Omental fat pad (tissue), 4 donors: ENCODE results near the gene TMUB1. TPM values are rescaled to one million over a fixed set of nuclear protein-coding genes. Genes with fewer than 3 reads are reported as not detected.

Experiments
- ATAC-seq: fragments of 150-250 bp; one replicate; pipeline ENCODE4 v1.9.1; 2016; ENCODE audit warnings: mild to moderate bottlenecking, moderate library complexity; ENCODE audit not compliant: low FRiP score
- DNase-seq: peaks from one replicate; pipeline ENCODE4 v3.0.0-alpha.2; 2019; ENCODE audit warnings: low spot score
- CTCF ChIP-seq, 3 donors: fragments of 450-650 bp; IDR thresholded peaks; one replicate each; pipeline ENCODE4 v1.5.1; 2016 to 2017; ENCODE audit warnings: antibody characterized with exemption in 3 of 3, mild to moderate bottlenecking in 3 of 3, moderate library complexity in 2 of 3
- total RNA-seq, 4 donors: library from RNA; depleted of rRNA; stranded (reverse); fragments of >200 nt; gene quantifications; one replicate each; pipeline ENCODE4 v1.1.0, GENCODE V29; 2016

The TMUB1 gene
- total RNA-seq, 4 donors from 2014 or later = 23.5 to 38.5 (median 26.9) TPM

DNA sequence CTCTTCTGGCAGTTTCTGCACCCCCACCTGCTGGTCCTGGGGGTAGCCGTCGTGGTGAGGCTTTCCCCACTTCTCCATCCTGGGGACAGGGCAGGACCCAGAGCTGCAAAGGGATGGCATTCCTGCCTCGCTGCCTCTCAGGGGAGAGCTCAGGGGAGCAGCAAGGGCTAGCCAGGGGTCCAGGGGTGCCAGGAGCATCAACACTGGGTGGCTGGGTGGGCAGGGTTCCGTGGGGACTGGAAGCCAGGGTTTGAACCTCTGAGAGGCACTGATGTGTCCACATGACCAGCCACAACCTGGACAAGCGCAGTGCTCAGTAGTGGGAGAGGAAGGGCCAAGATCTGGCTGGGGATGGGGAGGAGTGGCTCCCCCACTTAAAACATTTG, 49.4 kb downstream of the TMUB1 start:
- ATAC-seq (no peak), DNase-seq (no peak)
- TF ChIP-seq CTCF (IDR thresholded peaks at IDR 0.05) = no peak

- no peak for DNase-seq
- no peak for TF ChIP-seq CTCF (IDR thresholded peaks at IDR 0.05)
- ATAC-seq = no peak
These were observed 50.1 kb downstream of the TMUB1 start for GRCh38 chr7:151032936-151033863.

Other genes starting within 250 kb of the TMUB1 start
- gene AOC1, start 231.0 kb downstream of the TMUB1 start, total RNA-seq = not detected
- under 1 TPM; 0.12 to 0.56 (median 0.47) TPM for gene KCNH2, start 105.2 kb downstream of the TMUB1 start, total RNA-seq
- 10 to 100 TPM; 11.2 to 75.3 (median 25.2) TPM for gene NOS3, start 92.5 kb downstream of the TMUB1 start, total RNA-seq
- under 1 TPM in 1 of 4 donors, not detected in 3; 0.46 TPM for gene ATG9B, start 59.0 kb downstream of the TMUB1 start, total RNA-seq
- 10 to 100 TPM; 25.5 to 39.4 (median 31.6) TPM for gene ABCB8, start 55.0 kb downstream of the TMUB1 start, total RNA-seq
- 1 to 10 TPM; 1.6 to 3.2 (median 2.3) TPM for gene ASIC3, start 35.0 kb downstream of the TMUB1 start, total RNA-seq
- gene CDK5, start 25.6 kb downstream of the TMUB1 start, total RNA-seq = 10 to 100 TPM in 1 of 4 donors, 1 to 10 TPM in 3; 6.1 to 10.4 (median 7.9) TPM
- gene SLC4A2, start 23.9 kb downstream of the TMUB1 start, total RNA-seq = 100 to 1,000 TPM; 115 to 126 (median 118) TPM
- gene FASTK, start 2.7 kb downstream of the TMUB1 start, total RNA-seq = 10 to 100 TPM; 44.0 to 67.6 (median 51.6) TPM
- 10 to 100 TPM; 34.6 to 53.0 (median 47.9) TPM for gene AGAP3, start 3.0 kb upstream of the TMUB1 start, total RNA-seq
- not detected for gene GBX1, start 84.2 kb upstream of the TMUB1 start, total RNA-seq
- not detected for gene ASB10, start 103.8 kb upstream of the TMUB1 start, total RNA-seq
- gene H2BK1, start 127.0 kb upstream of the TMUB1 start, total RNA-seq = not detected
- 10 to 100 TPM; 28.5 to 93.4 (median 44.7) TPM for gene ABCF2, start 143.7 kb upstream of the TMUB1 start, total RNA-seq
- 10 to 100 TPM; 22.3 to 44.9 (median 34.0) TPM for gene CHPF2, start 149.0 kb upstream of the TMUB1 start, total RNA-seq
- gene SMARCD3, start 165.2 kb upstream of the TMUB1 start, total RNA-seq = 10 to 100 TPM; 19.7 to 57.5 (median 31.2) TPM